ENCODE results near the gene DAP.

- TF ChIP-seq POLR2AphosphoS5 (IDR thresholded peaks at IDR 0.05; ENCODE audit: borderline replicate concordance, low read depth, low read length) (no peak), EZH2 (IDR thresholded peaks at IDR 0.05) (no peak)
Observed at GRCh38 chr5:10660720-10661387, 100.2 kb downstream of the DAP start.
